Stimulated activated CD4-positive, alpha-beta T cell treated with anti-CD3 and anti-CD28 coated beads, Interleukin-1b, Interleukin-23, amount 100 ng/mL, for 1 hour (primary cell): ENCODE results near the gene IRX3.
"Not testable (repeated sequence)": the region's sequence is repeated elsewhere in the genome, so short reads cannot be mapped to it uniquely, and the experiment has no call there.

Experiments used
- DNase-seq, 2 donors: peaks; one replicate each; pipeline ENCODE4 v3.0.0-alpha.2; 2020; ENCODE audit warnings: low read depth in 2 of 2

Gene IRX3

DNA sequence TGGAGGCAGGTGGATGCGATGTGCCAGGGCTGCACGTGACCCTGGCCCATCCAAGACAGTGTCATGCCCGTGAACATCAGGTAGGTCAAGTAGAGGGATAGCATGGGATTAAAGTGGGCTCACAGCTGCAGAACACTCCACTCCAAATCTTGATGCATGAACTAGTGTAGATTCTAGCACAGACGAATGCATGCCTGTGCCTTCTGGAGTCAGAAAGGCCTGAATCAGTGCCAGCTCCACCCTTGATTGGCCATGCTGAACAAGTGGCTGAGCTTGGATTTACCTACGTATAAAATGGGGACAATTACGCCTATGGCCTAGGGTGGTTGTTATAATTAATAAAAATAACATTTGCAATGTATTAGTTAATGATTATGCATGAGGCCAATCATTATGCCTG is 10.6 kb downstream of the IRX3 start:
- no peak for DNase-seq

GRCh38 chr16:54273566-54273965 is 13.0 kb downstream of the IRX3 start:
- DNase-seq, result no peak

GRCh38 chr16:54270711-54271110 is 15.9 kb downstream of the IRX3 start:
- DNase-seq, result no peak

DNA sequence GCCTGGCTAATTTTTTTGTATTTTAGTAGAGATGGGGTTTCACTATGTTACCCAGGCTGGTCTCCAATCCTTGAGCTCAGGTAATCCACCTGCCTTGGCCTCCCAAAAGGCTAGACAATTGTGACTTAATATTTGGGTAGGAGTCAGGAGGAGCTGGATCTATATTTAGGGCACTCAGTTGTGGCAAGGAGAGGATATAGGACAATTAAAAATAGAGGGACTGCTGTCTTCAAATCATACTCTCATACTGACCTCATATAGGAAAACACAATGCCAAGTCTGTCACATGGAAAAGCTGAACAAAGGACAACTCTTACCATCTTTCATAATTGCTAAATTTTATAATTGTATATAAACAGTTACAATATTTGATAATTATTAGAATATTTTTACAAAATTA is 17.1 kb downstream of the IRX3 start:
- no peak for DNase-seq

DNA sequence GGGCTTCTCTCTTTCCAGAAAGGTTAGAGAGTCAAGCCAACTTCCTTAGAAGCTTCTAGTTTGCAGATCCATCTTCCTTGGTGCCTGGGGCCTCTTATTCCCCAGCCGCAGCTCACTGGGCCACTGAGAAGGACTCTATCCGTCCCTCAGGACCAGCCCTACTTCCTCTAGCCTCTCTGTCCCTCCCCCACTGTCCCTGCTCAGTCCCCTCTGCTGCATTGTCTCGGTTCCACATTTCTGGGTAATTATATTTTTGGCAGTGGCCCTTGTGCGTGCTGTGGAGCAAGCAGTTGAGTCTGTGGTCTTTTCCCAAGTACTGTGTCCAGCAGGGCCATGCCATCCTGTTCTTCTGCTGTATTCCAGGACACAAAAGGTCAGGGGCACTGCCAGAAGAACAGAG is 17.8 kb downstream of the IRX3 start:
- DNase-seq, result no peak

- DNase-seq, result no peak
Observed at GRCh38 chr16:54268340-54268739, 18.2 kb downstream of the IRX3 start.

DNA sequence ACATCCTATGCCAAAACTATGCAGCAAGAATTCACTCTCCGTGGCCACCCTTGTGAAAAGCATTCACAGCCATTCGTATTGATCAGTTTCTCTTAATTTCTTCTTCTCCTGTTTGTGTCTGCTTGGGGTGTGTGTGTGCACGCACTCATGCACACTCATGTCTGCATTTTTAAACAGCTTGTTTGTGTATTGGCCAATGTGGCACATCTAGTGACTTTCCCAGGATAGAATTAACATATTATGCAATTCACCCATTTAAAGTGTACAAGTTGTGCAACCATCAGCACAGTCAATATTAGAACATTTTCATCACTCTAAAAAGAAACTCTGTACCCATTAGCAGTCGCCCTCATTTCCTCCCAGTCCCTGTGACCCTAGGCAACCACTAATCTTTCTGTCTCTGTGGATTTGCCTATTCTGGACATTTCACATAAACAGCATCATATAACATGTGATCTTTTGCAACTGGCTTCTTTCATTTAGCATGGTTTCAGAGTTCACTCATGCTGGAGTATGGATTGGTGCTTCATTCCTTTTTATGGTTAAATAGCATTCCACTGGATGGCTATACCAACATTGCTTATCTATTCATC is 20.1 kb downstream of the IRX3 start:
- no peak for DNase-seq

- no peak for DNase-seq
Observed at GRCh38 chr16:54265575-54266107, 20.9 kb downstream of the IRX3 start.

DNA sequence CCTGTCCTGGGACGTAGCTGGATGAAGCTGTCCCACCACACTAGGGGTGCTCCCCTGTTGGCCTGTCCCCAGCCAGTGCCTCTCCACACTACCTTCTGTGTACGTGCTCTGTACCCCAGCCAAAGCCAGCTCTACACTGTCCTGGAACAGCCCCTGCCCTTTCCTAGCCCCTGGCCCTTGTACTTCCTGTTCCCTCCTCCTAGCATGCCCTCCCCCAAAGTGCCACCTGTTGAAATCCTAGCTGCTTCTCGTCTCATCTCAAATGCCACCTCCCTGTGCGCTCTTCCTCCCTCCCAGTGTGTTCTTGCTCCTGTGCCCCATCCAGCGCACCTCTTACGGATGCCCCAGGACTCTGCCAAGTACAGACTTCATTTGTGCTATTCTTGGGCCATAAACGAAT is 33.5 kb downstream of the IRX3 start:
- no peak for DNase-seq

DNA sequence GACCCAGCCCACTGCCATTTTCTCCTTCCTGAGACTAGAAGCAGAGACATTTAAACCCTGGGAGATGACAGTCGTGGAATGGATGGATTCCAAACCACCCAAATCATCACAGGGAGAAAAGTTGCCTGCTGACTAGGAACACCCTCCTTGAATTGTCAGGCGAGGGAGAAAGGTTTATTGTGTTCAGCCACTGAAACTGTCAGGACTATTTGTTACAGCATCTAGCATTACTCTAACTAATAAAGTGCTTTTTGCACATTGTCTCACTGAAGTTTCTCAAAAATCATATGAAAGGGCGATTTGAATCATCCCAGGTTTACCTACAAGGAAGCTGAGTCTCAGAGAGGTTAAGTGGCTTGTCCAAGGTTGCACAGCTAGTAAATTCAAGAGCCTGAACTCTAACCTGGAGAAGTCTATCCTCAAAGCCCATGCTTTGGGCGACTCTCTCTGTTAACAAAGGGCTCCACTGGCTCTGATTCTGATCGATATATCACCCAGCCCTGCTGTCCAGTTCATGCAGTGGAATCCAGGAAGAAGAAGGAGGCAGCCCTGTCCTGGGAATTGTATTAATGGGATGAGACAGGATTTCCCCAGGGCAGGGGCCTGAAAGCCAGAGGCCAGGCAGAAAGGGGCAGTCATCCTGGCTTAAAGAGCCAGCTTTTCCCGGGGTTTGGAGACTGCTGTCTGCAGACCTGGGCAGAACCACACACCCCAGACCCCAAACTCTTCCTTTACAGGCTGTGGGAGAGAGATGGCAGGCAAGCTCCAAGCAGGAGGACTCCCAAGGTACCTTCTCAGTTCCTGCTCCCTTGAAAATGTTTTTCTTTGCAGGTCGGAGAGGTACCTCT is 37.5 kb downstream of the IRX3 start:
- no peak for DNase-seq

- DNase-seq, result not testable (repeated sequence)
Observed at GRCh38 chr16:54247705-54248104, 38.9 kb downstream of the IRX3 start.

DNA sequence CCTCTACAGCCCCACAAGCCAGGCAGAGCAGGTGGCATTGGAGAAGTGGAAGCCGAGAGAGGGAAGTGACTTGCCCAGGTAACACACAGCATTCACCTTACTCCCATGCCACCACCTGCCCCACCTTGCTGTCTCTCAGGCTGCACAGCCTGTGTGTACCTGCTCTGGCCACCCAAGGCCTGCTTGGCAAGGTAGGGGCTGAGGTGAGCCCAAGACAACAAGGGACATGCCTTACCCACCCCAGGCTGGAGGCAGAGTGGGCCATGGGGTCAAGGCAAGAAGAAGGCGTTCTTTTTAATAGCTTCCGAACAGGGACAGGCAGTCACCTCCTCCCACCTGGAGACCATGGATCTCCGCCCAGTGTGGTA is 40.1 kb downstream of the IRX3 start:
- DNase-seq, result no peak

- DNase-seq, result no peak
Observed at GRCh38 chr16:54245788-54246453, 40.7 kb downstream of the IRX3 start.

DNA sequence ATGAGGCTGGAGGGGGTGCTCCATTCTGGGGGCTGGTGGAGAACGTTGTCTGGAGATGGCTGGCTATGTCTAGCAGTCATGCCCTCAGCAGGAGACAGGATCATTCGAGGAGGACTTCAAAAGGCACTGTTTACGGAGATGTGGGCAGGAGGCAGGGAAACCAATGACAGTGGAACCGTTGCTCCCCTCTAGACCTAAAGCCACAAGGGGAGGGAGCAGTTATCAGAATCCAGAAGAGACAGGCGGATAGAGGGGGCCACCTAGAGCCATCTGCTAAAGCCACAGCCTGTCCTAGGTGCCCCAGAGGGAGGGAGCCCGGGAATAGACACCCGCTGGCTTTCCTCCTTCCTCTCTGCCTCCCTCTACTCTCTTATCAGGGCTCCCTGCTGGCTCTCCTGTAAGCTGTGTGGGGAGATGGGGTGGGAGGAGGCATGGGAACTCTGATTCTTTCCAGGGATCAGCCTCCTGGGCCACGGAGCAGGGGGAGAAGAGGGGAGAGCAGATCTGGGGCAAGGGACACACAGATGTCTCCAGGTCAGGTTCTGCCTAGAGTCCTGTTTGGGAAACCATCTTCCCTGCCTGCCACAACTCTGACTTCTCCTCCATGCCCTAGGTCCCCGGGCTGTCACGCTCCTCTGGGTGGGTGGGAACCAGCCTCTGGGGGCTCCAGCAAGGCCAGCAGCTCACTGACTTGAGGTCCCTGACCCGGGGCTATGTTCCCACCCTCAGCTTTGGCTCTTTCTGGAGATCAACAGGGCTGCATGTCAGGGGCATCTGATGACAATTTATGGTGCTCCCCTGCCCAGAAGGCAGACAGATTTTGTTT is 42.3 kb downstream of the IRX3 start:
- no peak for DNase-seq

GRCh38 chr16:54243202-54243601 is 43.4 kb downstream of the IRX3 start:
- DNase-seq, result no peak

DNA sequence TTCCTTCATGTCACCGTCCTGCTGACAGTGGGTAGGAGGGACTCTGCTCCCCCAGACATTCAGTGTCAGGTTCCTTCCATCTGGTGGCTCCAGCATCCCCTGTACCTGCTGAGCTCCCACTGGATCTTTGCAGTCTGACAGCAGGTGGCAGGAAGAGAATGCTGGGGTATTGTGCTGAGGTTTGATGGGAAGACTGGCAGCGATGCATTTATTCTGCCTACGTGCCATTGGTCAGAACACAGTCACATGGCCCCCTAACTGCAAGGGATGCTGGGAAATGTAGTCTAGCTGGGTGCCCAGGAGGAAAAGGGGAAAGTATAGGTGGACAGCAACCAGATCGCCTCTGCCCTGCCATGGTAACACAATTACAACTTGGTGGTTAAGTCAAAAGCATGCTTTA is 44.4 kb downstream of the IRX3 start:
- no peak for DNase-seq

DNA sequence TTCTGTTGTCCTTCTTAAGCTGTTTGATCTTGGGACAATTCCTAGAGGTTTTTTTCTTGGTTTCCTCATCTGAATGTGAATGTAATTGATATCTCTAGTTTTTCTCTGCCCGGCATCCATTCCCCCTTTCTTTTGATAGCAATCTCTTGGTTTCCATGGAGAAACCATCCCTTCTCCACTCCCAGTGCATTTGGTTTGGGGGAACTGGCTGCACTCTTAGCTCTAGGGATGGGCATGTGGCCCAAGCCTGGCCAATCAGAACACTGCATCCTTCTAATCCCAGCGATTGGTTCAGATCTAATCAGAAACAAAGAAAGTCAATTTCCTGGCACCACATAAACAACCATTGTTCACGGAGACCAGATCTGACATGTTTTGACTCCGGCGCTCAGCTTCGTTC is 45.1 kb downstream of the IRX3 start:
- no peak for DNase-seq

DNA sequence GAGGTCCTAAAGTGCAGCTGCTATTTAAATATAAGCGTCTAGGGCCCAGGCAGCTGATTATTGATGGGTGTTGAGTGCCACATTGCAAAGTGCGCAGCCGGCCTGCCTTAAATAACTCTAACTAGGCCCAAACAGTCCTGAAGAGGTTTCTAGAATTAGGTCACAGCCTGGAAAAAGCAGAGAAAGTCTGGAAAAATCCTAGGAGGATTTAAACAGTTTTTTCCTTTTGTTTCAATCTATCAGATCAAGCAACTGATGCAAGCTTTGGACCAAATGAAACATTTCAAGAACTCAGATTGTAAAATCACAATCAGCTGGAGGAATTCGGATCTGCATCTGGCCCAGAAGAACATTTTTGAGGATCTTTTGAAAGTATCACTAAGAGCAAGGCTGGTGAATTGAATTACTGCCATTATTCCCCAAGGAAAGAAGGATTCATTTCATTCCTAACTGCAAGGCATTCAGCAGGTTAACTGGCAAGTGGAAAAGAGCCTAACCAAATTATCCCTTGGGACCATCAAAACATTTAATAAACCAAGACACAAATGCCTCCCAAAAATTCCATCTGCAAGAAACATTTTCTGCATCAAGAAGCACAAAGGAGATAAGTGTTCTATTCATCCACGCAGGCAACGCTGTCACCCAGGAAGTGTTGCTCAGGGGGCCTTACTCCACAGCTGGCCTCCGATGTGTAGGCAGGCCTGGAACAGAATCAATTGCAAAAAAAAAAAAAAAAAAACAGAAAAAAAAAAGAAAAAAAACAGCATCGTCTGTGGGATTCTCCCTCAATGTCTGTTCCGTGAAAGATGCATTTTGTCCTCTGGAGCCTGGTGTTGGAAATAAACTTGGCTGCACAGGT is 46.1 kb downstream of the IRX3 start:
- no peak for DNase-seq

- DNase-seq, result no peak
Observed at GRCh38 chr16:54239456-54239855, 47.1 kb downstream of the IRX3 start.

GRCh38 chr16:54236773-54237172 is 49.8 kb downstream of the IRX3 start:
- DNase-seq, result no peak

DNA sequence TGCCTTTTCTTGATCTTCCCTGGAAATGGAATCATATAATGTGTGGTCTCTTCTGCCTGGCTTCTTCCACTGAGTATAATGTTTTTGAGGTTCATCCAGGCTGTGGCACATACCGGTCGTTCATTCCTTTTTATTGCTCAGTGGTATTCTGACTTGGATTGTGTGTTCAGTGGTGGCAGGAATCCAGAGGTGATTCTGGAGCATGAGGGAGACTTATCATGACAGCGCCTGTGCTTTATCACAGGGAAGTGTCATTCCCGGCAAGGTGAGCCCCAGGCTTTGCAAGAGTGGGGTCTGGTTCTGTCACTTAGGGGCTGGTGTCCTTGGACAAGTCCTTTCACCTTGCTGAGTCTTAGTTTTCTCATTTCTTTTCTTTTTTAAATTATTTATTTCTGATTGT is 53.0 kb downstream of the IRX3 start:
- DNase-seq, result no peak
